Activated effector memory CD4-positive, alpha-beta T cell treated with Interleukin-2 at 50 U/mL for 16 hours (primary cell): ENCODE data around the gene CLN6.
"Not testable (repeated sequence)": the region's sequence is repeated elsewhere in the genome, so short reads cannot be mapped to it uniquely, and the experiment has no call there.

ENCODE experiments used
- DNase-seq: peaks from one replicate; pipeline ENCODE4 v3.0.0-alpha.2; 2020

Gene CLN6

GRCh38 chr15:68221530-68222431, 7.7 kb downstream of the CLN6 start:
- DNase-seq, result not testable (repeated sequence)

- DNase-seq, result no peak
Observed at GRCh38 chr15:68220967-68221366, 8.6 kb downstream of the CLN6 start.

- no peak for DNase-seq
Observed at GRCh38 chr15:68220489-68220888, 9.0 kb downstream of the CLN6 start.

GRCh38 chr15:68218847-68219798, 10.4 kb downstream of the CLN6 start:
- no peak for DNase-seq

GRCh38 chr15:68218331-68218730, 11.2 kb downstream of the CLN6 start:
- DNase-seq, result no peak

GRCh38 chr15:68217341-68217740, 12.2 kb downstream of the CLN6 start:
- no peak for DNase-seq

GRCh38 chr15:68214838-68215254, 14.7 kb downstream of the CLN6 start:
- no peak for DNase-seq

GRCh38 chr15:68213991-68214837, 15.3 kb downstream of the CLN6 start:
- DNase-seq, result no peak

- not testable (repeated sequence) for DNase-seq
Observed at GRCh38 chr15:68213491-68213845, 16.1 kb downstream of the CLN6 start.

GRCh38 chr15:68211656-68212320, 17.7 kb downstream of the CLN6 start:
- no peak for DNase-seq

- peak; percentile 21 for DNase-seq
Observed at GRCh38 chr15:68210821-68211655, 18.5 kb downstream of the CLN6 start.

GRCh38 chr15:68210409-68210756, 19.1 kb downstream of the CLN6 start:
- DNase-seq, result no peak

- DNase-seq, result no peak
Observed at GRCh38 chr15:68209735-68210408, 19.7 kb downstream of the CLN6 start.

- no peak for DNase-seq
Observed at GRCh38 chr15:68209272-68209671, 20.3 kb downstream of the CLN6 start.

GRCh38 chr15:68208636-68209240, 20.8 kb downstream of the CLN6 start:
- no peak for DNase-seq

GRCh38 chr15:68208136-68208535, 21.4 kb downstream of the CLN6 start:
- no peak for DNase-seq

GRCh38 chr15:68207176-68207935, 22.2 kb downstream of the CLN6 start:
- DNase-seq, result no peak

- DNase-seq, result no peak
Observed at GRCh38 chr15:68206711-68207151, 22.8 kb downstream of the CLN6 start.

GRCh38 chr15:68205954-68206539, 23.5 kb downstream of the CLN6 start:
- no peak for DNase-seq
